C1 segment of cervical spinal cord (tissue), 14 donors: Measurements from ENCODE around the gene MTSS2.

Experiments
- DNase-seq, 14 donors: peaks; one replicate each; lab custom pipeline; 2025; lab: John Stamatoyannopoulos, UW

The MTSS2 gene

GRCh38 chr16:70685938-70686375 is at the start of gene MTSS2:
Gene MTSS2, minus strand, starts transcription at chr16:70686053. Its CDS starts 262 bp downstream, at chr16:70685791.
- peak in 12 of 14 donors; percentile 44 to 84 (median 64) for DNase-seq

- DNase-seq = no peak
Measured at GRCh38 chr16:70735141-70735979, 49.5 kb upstream of the MTSS2 start.

GRCh38 chr16:70734522-70735095 is 48.8 kb upstream of the MTSS2 start:
- no peak for DNase-seq

- peak in 8 of 14 donors; percentile 17 to 94 (median 56) for DNase-seq
Measured at GRCh38 chr16:70730944-70731343, 45.1 kb upstream of the MTSS2 start.

- peak in 9 of 14 donors; percentile 10 to 69 (median 32) for DNase-seq
Measured at GRCh38 chr16:70730031-70730430, 44.2 kb upstream of the MTSS2 start.

- no peak for DNase-seq
Measured at GRCh38 chr16:70729292-70729691, 43.4 kb upstream of the MTSS2 start.

GRCh38 chr16:70728150-70728549 is 42.3 kb upstream of the MTSS2 start:
- DNase-seq = no peak

- no peak for DNase-seq
Measured at GRCh38 chr16:70726892-70727361, 41.1 kb upstream of the MTSS2 start.

GRCh38 chr16:70725912-70726828 is 40.3 kb upstream of the MTSS2 start:
- peak in 12 of 14 donors; percentile 35 to 84 (median 70) for DNase-seq

GRCh38 chr16:70725024-70725911 is 39.4 kb upstream of the MTSS2 start:
- peak in 6 of 14 donors; percentile 55 to 84 (median 72) for DNase-seq

- DNase-seq = no peak
Measured at GRCh38 chr16:70724146-70725023, 38.5 kb upstream of the MTSS2 start.

GRCh38 chr16:70723740-70724145 is 37.9 kb upstream of the MTSS2 start:
- DNase-seq = no peak

GRCh38 chr16:70721202-70721963 is 35.5 kb upstream of the MTSS2 start:
- no peak for DNase-seq

- no peak for DNase-seq
Measured at GRCh38 chr16:70720425-70721201, 34.8 kb upstream of the MTSS2 start.

- DNase-seq = no peak
Measured at GRCh38 chr16:70717065-70717464, 31.2 kb upstream of the MTSS2 start.

GRCh38 chr16:70715860-70716357 is 30.1 kb upstream of the MTSS2 start:
- DNase-seq = peak in 3 of 14 donors; percentile 17 to 82 (median 34)

GRCh38 chr16:70715055-70715858 is 29.4 kb upstream of the MTSS2 start:
- peak in 8 of 14 donors; percentile 31 to 87 (median 65) for DNase-seq
